Retinal pigment epithelial cell (primary cell): ENCODE results near the gene TMEM128.

Experiments
- DNase-seq: peaks from one replicate; pipeline ENCODE4 v3.0.0-alpha.2; 2010; ENCODE audit warnings: low read depth
- H3K4me3 ChIP-seq: 2 replicates; pipeline ENCODE4 v1.5.1; 2011; ENCODE audit warnings: mild to moderate bottlenecking, low read length, control low read depth, moderate library complexity
- CTCF ChIP-seq: conservative IDR thresholded peaks from 2 replicates; pipeline ENCODE4 v1.5.1; 2011; ENCODE audit warnings: low read depth, low read length, control low read depth, inconsistent platforms

TMEM128 gene

GRCh38 chr4:4233610-4234009 is 14.4 kb downstream of the TMEM128 start:
- no peak overlapping the region for H3K4me3 ChIP-seq
- no peak for DNase-seq
- TF ChIP-seq CTCF = no peak

GRCh38 chr4:4228356-4228668 is 19.7 kb downstream of the TMEM128 start:
- no peak for DNase-seq
- no peak overlapping the region for H3K4me3 ChIP-seq
- TF ChIP-seq CTCF = no peak

DNA sequence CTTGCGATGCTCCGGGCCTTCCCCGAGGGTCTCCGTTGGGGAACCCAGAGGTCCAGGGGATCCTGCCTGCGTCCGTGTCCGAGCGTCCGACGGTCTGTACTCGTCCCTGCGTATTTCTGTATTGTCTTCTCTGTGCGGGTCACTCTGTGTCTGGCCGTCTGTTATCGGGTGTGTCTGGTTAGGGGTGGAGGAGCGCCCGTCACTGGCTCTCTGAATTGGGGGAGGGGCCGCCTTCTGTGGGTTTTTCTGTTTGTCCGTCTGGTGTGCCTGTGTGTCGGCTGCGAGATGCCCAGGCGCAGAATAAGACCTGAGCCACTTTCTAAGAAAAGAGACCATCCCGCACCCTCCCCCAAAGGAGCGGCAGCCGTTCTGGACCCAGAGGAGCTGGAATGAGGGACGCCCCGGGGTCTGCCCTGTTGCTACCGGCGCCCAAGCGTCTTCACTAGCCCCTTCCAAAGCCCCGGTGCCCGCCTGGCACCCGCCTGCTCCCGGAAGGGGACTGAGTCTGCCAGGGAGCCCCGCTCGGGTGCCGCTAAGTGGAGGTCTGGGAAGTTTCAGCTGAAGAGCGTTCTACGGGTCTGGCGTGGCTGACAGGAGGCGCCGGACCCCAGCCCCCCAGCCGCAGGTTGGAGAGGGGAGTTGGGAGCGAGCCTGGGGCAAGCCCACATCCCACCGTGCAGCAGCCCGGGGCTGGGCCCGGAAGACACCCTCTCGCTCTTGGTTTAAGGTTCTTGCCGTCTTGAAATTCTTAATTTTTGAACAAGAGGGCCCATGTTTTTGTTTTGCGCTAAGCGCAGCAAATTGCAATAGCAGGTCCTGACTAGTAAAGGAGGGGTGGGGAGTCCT is 20.3 kb downstream of the TMEM128 start:
- no peak for DNase-seq
- no peak overlapping the region for H3K4me3 ChIP-seq
- no peak for TF ChIP-seq CTCF

DNA sequence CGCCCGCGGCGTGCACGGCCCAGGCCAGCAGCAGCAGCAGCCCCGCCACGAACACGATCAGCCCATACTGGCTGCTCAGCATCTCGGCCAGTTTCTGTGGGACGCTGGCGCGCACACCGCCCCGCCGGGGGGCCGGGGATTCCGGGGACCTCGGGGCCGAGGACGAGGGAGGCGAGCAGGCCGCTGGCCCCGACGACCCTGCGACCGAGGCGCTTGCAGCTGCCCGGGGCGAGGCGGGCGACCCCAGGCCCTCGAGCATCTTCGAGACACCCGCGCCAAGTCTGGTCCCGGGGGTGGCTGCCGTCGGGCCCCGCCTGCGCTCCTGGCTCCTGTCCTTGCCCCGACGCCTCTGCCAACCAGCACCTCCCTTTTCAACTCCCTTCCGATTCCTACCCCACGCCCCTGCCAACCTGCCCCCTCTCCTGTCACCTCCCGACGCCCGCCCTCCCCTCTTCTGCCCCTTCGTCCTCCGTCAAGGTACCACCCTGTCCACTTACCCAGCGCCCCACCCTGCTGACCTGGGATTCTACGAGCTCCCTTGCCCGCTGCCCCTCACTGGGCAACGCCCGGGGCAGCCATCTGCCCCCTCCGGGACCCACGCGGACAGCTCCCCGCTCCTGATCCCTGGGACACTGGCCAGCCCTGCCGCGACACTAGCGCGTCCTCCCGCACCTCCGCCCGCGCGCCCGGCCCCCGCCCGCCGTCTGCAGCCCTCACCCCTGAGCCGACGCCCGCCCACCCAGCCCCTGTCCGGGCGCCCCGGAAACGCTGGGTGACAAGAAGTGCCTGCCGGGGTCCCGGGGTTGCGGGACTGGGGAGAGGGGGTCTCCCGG is 21.2 kb downstream of the TMEM128 start, which contains the start of gene OTOP1:
Gene OTOP1, minus strand, starts transcription at position 324 of the 833 bp plus-strand sequence. Its CDS starts 65 bp downstream, at position 259.
- no peak for DNase-seq
- no peak for TF ChIP-seq CTCF
- no peak within 1 kb of the TSS for H3K4me3 ChIP-seq

GRCh38 chr4:4225915-4226605 is 22.0 kb downstream of the TMEM128 start:
- TF ChIP-seq CTCF = no peak
- DNase-seq = no peak
- H3K4me3 ChIP-seq = no peak overlapping the region

DNA sequence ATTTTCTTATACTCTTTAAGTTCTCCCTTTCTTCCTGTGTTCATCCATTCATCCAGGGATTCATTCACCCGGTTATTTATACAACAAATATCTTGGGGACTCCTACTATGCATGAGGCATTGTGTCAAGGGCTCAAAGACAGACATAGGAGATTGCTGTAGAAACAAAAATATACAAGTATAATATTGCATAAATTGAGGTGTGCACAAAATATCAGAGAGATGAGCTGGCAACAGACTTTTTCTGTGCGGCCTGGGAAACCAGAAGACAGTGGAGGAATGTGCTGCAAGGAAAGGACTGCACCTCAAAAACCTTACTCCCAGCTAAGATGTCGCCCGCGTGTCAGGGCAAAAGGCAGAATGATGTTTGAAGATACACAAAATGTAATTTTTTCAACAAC is 30.9 kb downstream of the TMEM128 start:
- TF ChIP-seq CTCF = no peak
- no peak for DNase-seq
- H3K4me3 ChIP-seq = no peak overlapping the region
